H1 (cell line): ENCODE data around the gene TMEM18. TPM values are rescaled to one million over a fixed set of nuclear protein-coding genes. Genes with fewer than 3 reads are reported as not detected.

Experiments used
- CBX5 ChIP-seq: fragments of 300-800, 300-1000 bp; sonication (generic); IDR thresholded peaks from 2 replicates; pipeline ENCODE4 v1.7.1; 2016; ENCODE audit warnings: antibody characterized with exemption, low read length, low read depth
- EZH2 ChIP-seq: fragments of 200-600 bp; sonication (generic); IDR thresholded peaks from 2 replicates; pipeline ENCODE4 v1.7.1; 2012; ENCODE audit warnings: low read depth, mild to moderate bottlenecking, moderate library complexity, low read length, inconsistent platforms; ENCODE audit not compliant: severe bottlenecking
- GTF2F1 ChIP-seq: IDR thresholded peaks from 2 replicates; pipeline ENCODE4 v1.6.1; 2012; ENCODE audit warnings: low read depth, low read length, improper control_type of control experiment, borderline replicate concordance
- SIRT6 ChIP-seq: IDR thresholded peaks from one replicate; pipeline ENCODE4 v1.7.1; 2012; ENCODE audit warnings: low read length, inconsistent platforms
- TAF1 ChIP-seq: IDR thresholded peaks from 2 replicates; pipeline ENCODE4 v1.6.1; 2011; ENCODE audit warnings: mild to moderate bottlenecking, low read depth, low read length
- TCF12 ChIP-seq: IDR thresholded peaks from 2 replicates; pipeline ENCODE4 v1.6.1; 2011; ENCODE audit warnings: low read depth, mild to moderate bottlenecking, low read length
- YY1 ChIP-seq: IDR thresholded peaks from 2 replicates; pipeline ENCODE4 v1.6.1; 2011; ENCODE audit warnings: low read depth, mild to moderate bottlenecking, low read length
- ZNF274 ChIP-seq: IDR thresholded peaks from 2 replicates; pipeline ENCODE4 v1.7.0; 2012; ENCODE audit warnings: low read length, borderline replicate concordance; ENCODE audit errors: extremely low read depth
- polyA plus RNA-seq, 7 experiments: library from polyadenylated mRNA; depleted of rRNA in 3 of 7; stranded (reverse) in 5 of 7; unstranded in 2 of 7; fragments of >200 nt in 5 of 7; fragments of 200-250 nt in 2 of 7; gene quantifications; 1 replicate in 5 of 7; 2 replicates in 1 of 7; 4 replicates in 1 of 7; pipeline versions ENCODE4 v1.2.1 to v1.2.3, GENCODE V29; 2011 to 2013; ENCODE audit warnings: missing spikeins in 2 of 7, mixed read lengths in 2 of 7
- total RNA-seq: library from RNA; stranded (reverse); fragmentation: NEBNext Ultra II Directional; extraction: Animal tissue kit (Norgen Biotek cat#: 25700); gene quantifications from 2 replicates; pipeline ENCODE4 v1.2.1, GENCODE V29; 2021

TMEM18 gene
- total and polyA plus RNA-seq, 2 of the 8 experiments (the other 6 are each of a cell fraction or from before 2014, with no cell fraction given), result 22.4 to 27.1 TPM

- TF ChIP-seq GTF2F1 (no peak), CBX5 (no peak), TAF1 (no peak), EZH2 (no peak), YY1 (no peak), ZNF274 (no peak), TCF12 (no peak), SIRT6 (no peak)
- TF ChIP-seq, all 59 proteins: peak for 0
Measured at GRCh38 chr2:652881-653480, 24.2 kb downstream of the TMEM18 start (continued).
